Upper lobe of right lung (tissue), 1 donor: ENCODE measurements around the gene MACO1. TPM values are rescaled to one million over a fixed set of nuclear protein-coding genes. Genes with fewer than 3 reads are reported as not detected.

Source experiments
- ATAC-seq: fragments of 200-7000 bp; cut with Tn5 transposase; one replicate; pipeline ENCODE4 v1.9.1; 2020; ENCODE audit warnings: mild to moderate bottlenecking, moderate library complexity
- DNase-seq: peaks from one replicate; pipeline ENCODE4 v3.0.0-alpha.2; 2020
- H3K27ac ChIP-seq: fragments of 200-600 bp; one replicate; pipeline ENCODE4 v1.8.0; 2022
- H3K27me3 ChIP-seq: fragments of 200-600 bp; one replicate; pipeline ENCODE4 v1.8.0; 2022; ENCODE audit warnings: mild to moderate bottlenecking
- H3K36me3 ChIP-seq: fragments of 200-600 bp; one replicate; pipeline ENCODE4 v1.8.0; 2022
- H3K4me1 ChIP-seq: fragments of 200-600 bp; one replicate; pipeline ENCODE4 v1.8.0; 2022
- H3K4me3 ChIP-seq: fragments of 200-600 bp; one replicate; pipeline ENCODE4 v1.8.0; 2022; ENCODE audit warnings: mild to moderate bottlenecking
- H3K9me3 ChIP-seq: fragments of 200-600 bp; one replicate; pipeline ENCODE4 v1.8.0; 2022
- CTCF ChIP-seq: fragments of 200-600 bp; IDR thresholded peaks from one replicate; pipeline ENCODE4 v1.8.0; 2022; ENCODE audit warnings: antibody characterized with exemption
- intact Hi-C: fragments of 100-400 bp; cut with DNase I; formaldehyde crosslinking; loops from one replicate; pipeline ENCODE4 v1.11.0; 2022
- total RNA-seq: library from RNA; stranded (reverse); fragmentation: NEBNext Ultra II Directional; extraction: Animal tissue kit (Norgen Biotek cat#: 25700); gene quantifications from one replicate; pipeline ENCODE4 v1.2.1, GENCODE V29; 2021
- donor health status: DM: no; HTN: yes; CAD: no; lungs with severe emphysema.

Gene MACO1
- total RNA-seq, 1 donor from 2014 or later, result 20.2 TPM

GRCh38 chr1:25461849-25462248, 31.2 kb downstream of the MACO1 start:
- DNase-seq (no peak), ATAC-seq (no peak)
- intact Hi-C loops, result no loop called here
- Histone ChIP-seq H3K27ac (no peak overlapping the region), H3K36me3 (peaks cover 31% of the 10 kb centered on the region), H3K27me3 (no peaks in the 10 kb centered on the region), H3K4me3 (no peak overlapping the region), H3K4me1 (no peaks in the 10 kb centered on the region), H3K9me3 (no peaks in the 10 kb centered on the region)
- no peak for TF ChIP-seq CTCF

DNA sequence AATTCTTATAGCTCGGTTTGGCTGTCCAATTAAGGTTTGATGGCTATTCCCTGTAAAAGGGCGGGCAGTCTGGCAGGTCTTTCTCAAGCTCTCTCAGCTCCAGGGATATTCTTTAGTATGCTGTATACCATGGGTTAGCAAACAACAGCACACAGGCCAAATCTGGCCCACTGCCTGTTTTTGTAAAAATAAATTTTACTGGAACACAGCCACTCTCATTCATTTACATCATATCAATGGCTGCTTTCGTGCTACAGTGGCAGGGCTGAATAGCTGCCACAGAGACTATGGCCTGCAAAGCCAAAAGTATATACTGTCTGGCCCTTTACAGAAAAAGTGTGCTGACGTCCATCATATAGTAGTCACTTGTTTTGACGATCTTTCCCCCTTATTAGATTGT, 32.0 kb downstream of the MACO1 start:
- TF ChIP-seq CTCF, result no peak
- Histone ChIP-seq H3K27me3 (no peaks in the 10 kb centered on the region), H3K4me1 (no peaks in the 10 kb centered on the region), H3K36me3 (peaks cover 22% of the 10 kb centered on the region), H3K4me3 (no peak overlapping the region), H3K27ac (no peak overlapping the region), H3K9me3 (no peaks in the 10 kb centered on the region)
- DNase-seq (no peak), ATAC-seq (no peak)
- intact Hi-C loops, result no loop called here

GRCh38 chr1:25467193-25467592, 36.5 kb downstream of the MACO1 start:
- H3K36me3 ChIP-seq, result no peaks in the 10 kb centered on the region
- H3K4me3 ChIP-seq, result no peak overlapping the region
- H3K9me3 ChIP-seq, result no peaks in the 10 kb centered on the region
- DNase-seq (no peak), ATAC-seq (no peak)
- no peak overlapping the region for H3K27ac ChIP-seq
- intact Hi-C loops, result no loop called here
- no peaks in the 10 kb centered on the region for H3K27me3 ChIP-seq
- H3K4me1 ChIP-seq, result no peaks in the 10 kb centered on the region
- TF ChIP-seq CTCF, result no peak

- DNase-seq (no peak), ATAC-seq (no peak)
- H3K4me3 ChIP-seq, result no peak overlapping the region
- H3K27me3 ChIP-seq, result no peaks in the 10 kb centered on the region
- no peak overlapping the region for H3K27ac ChIP-seq
- H3K4me1 ChIP-seq, result no peaks in the 10 kb centered on the region
- intact Hi-C loops, result no loop called here
- no peaks in the 10 kb centered on the region for H3K9me3 ChIP-seq
- H3K36me3 ChIP-seq, result no peaks in the 10 kb centered on the region
- no peak for TF ChIP-seq CTCF
Measured at GRCh38 chr1:25467616-25468015, 36.9 kb downstream of the MACO1 start.

- Histone ChIP-seq H3K36me3 (no peaks in the 10 kb centered on the region), H3K4me3 (no peak overlapping the region), H3K27me3 (no peaks in the 10 kb centered on the region), H3K27ac (no peak overlapping the region), H3K9me3 (no peaks in the 10 kb centered on the region), H3K4me1 (no peaks in the 10 kb centered on the region)
- DNase-seq, result no peak
- no peak for TF ChIP-seq CTCF
- intact Hi-C loops, result no loop called here
- ATAC-seq, result no peak
Measured at GRCh38 chr1:25468033-25468432, 37.3 kb downstream of the MACO1 start.

GRCh38 chr1:25469177-25469576, 38.5 kb downstream of the MACO1 start:
- no peaks in the 10 kb centered on the region for H3K4me1 ChIP-seq
- no peak overlapping the region for H3K27ac ChIP-seq

More at GRCh38 chr1:25469177-25469576, 38.5 kb downstream of the MACO1 start:
- no peak overlapping the region for H3K4me3 ChIP-seq
- no peak for ATAC-seq
- intact Hi-C loops, result no loop called here
- TF ChIP-seq CTCF, result no peak
- DNase-seq, result no peak
- no peaks in the 10 kb centered on the region for H3K36me3 ChIP-seq
- H3K27me3 ChIP-seq, result no peaks in the 10 kb centered on the region
- no peaks in the 10 kb centered on the region for H3K9me3 ChIP-seq
